Gastrocnemius medialis (tissue), 4 donors: ENCODE data around the gene CCNQ.

Experiments
- CTCF ChIP-seq, 5 experiments: fragments of 450-650 bp in 3 of 5; fragments of 200-600 bp in 2 of 5; sonication (generic) in 2 of 5; IDR thresholded peaks in 4 of 5; conservative IDR thresholded peaks in 1 of 5; 1 replicate in 4 of 5; 2 replicates in 1 of 5; pipeline ENCODE4 v1.5.1; 2016 to 2019; ENCODE audit warnings: antibody characterized with exemption in 5 of 5, mild to moderate bottlenecking in 3 of 5, moderate library complexity in 3 of 5
- POLR2A ChIP-seq, 2 donors: fragments of 450-650 bp; IDR thresholded peaks; one replicate each; pipeline ENCODE4 v1.6.1; 2017; ENCODE audit warnings: antibody characterized with exemption in 2 of 2, mild to moderate bottlenecking in 2 of 2, moderate library complexity in 2 of 2

- TF ChIP-seq CTCF (IDR thresholded peaks at IDR 0.05 in 4 of 5, conservative IDR thresholded peaks at IDR 0.05 in 1 of 5) (no peak), POLR2A (IDR thresholded peaks at IDR 0.05) (no peak)
Measured at GRCh38 chrX:153547195-153547594, 51.7 kb downstream of the CCNQ start.
